Stimulated activated CD4-positive, alpha-beta T cell treated with anti-CD3 and anti-CD28 coated beads, Interleukin-12 subunit alpha, Interleukin-12 subunit beta, amount 100 ng/mL, for 4 hours (primary cell): ENCODE measurements around the gene PHF1.

ENCODE experiments used
- DNase-seq: peaks from one replicate; pipeline ENCODE4 v3.0.0-alpha.2; 2020

The PHF1 gene

GRCh38 chr6:33418690-33419291, 8.0 kb downstream of the PHF1 start:
- no peak for DNase-seq

- peak; percentile 57 for DNase-seq
Observed at GRCh38 chr6:33419580-33420490, 9.0 kb downstream of the PHF1 start, which contains the start of gene SYNGAP1. Gene SYNGAP1 (plus strand): TSS chr6:33420065. CDS start chr6:33420265, 200 bp downstream.

GRCh38 chr6:33420491-33421343, 9.9 kb downstream of the PHF1 start:
- DNase-seq, result no peak

- no peak for DNase-seq
Observed at GRCh38 chr6:33421344-33421643, 10.5 kb downstream of the PHF1 start.

GRCh38 chr6:33423777-33424176, 13.0 kb downstream of the PHF1 start:
- no peak for DNase-seq

GRCh38 chr6:33424855-33425667, 14.2 kb downstream of the PHF1 start:
- no peak for DNase-seq

GRCh38 chr6:33425668-33426577, 15.1 kb downstream of the PHF1 start:
- peak; percentile 78 for DNase-seq

GRCh38 chr6:33426590-33427511, 16.0 kb downstream of the PHF1 start:
- DNase-seq, result no peak

GRCh38 chr6:33427585-33428223, 16.9 kb downstream of the PHF1 start:
- DNase-seq, result peak; percentile 60

- DNase-seq, result no peak
Observed at GRCh38 chr6:33428224-33428965, 17.6 kb downstream of the PHF1 start.

- DNase-seq, result no peak
Observed at GRCh38 chr6:33428966-33429749, 18.3 kb downstream of the PHF1 start.

GRCh38 chr6:33429750-33430052, 18.9 kb downstream of the PHF1 start:
- DNase-seq, result no peak

- DNase-seq, result no peak
Observed at GRCh38 chr6:33430334-33430733, 19.5 kb downstream of the PHF1 start.

- peak; percentile 69 for DNase-seq
Observed at GRCh38 chr6:33430991-33431879, 20.4 kb downstream of the PHF1 start.

- no peak for DNase-seq
Observed at GRCh38 chr6:33431880-33432541, 21.2 kb downstream of the PHF1 start.

- no peak for DNase-seq
Observed at GRCh38 chr6:33432546-33432945, 21.7 kb downstream of the PHF1 start.
